Mesendoderm (in vitro differentiated cells): Measurements from ENCODE around the gene SAFB.

Experiments used
- DNase-seq: peaks from one replicate; pipeline ENCODE4 v3.0.0; 2013
- H2AK5ac ChIP-seq: 2 replicates; pipeline ENCODE4 v1.6.1; 2013; ENCODE audit warnings: low read length, inconsistent platforms
- H2BK120ac ChIP-seq: 2 replicates; pipeline ENCODE4 v1.6.1; 2013; ENCODE audit warnings: low read depth, mild to moderate bottlenecking, low read length, moderate library complexity, mixed read lengths
- H2BK15ac ChIP-seq: replicated peaks from 2 replicates; pipeline ENCODE4 v1.6.1; 2013; ENCODE audit warnings: low read depth, mild to moderate bottlenecking, moderate library complexity
- H2BK5ac ChIP-seq: 2 replicates; pipeline ENCODE4 v1.6.1; 2013; ENCODE audit warnings: low read length, inconsistent platforms
- H3K18ac ChIP-seq: 2 replicates; pipeline ENCODE4 v1.6.1; 2013; ENCODE audit warnings: mild to moderate bottlenecking, low read length, mixed read lengths
- H3K23ac ChIP-seq: one replicate; pipeline ENCODE4 v1.6.1; 2013; ENCODE audit warnings: low read length
- H3K27ac ChIP-seq: 2 replicates; pipeline ENCODE4 v1.5.1; 2013; ENCODE audit warnings: low read depth, mild to moderate bottlenecking, inconsistent platforms, low read length, moderate library complexity
- H3K27me3 ChIP-seq: 2 replicates; pipeline ENCODE4 v1.6.1; 2013; ENCODE audit warnings: low read length, control low read depth, mild to moderate bottlenecking, inconsistent platforms; ENCODE audit not compliant: insufficient read depth, poor library complexity
- H3K36me3 ChIP-seq: 2 replicates; pipeline ENCODE4 v1.6.1; 2013; ENCODE audit warnings: low read length, inconsistent platforms; ENCODE audit not compliant: control insufficient read depth, insufficient read depth
- H3K4ac ChIP-seq: one replicate; pipeline ENCODE4 v1.6.1; 2013; ENCODE audit warnings: low read depth, mild to moderate bottlenecking, low read length, moderate library complexity
- H3K4me1 ChIP-seq: 2 replicates; pipeline ENCODE4 v1.6.1; 2013; ENCODE audit warnings: low read depth, low read length, inconsistent platforms; ENCODE audit not compliant: control insufficient read depth
- H3K4me2 ChIP-seq: 2 replicates; pipeline ENCODE4 v1.6.1; 2013; ENCODE audit warnings: low read length
- H3K4me3 ChIP-seq: 2 replicates; pipeline ENCODE4 v1.5.1; 2013; ENCODE audit warnings: mild to moderate bottlenecking, low read length
- H3K56ac ChIP-seq: one replicate; pipeline ENCODE4 v1.6.1; 2013; ENCODE audit warnings: low read length
- H3K79me1 ChIP-seq: 2 replicates; pipeline ENCODE4 v1.6.1; 2013; ENCODE audit warnings: low read length, inconsistent platforms
- H3K79me2 ChIP-seq: 2 replicates; pipeline ENCODE4 v1.6.1; 2013; ENCODE audit warnings: mild to moderate bottlenecking, low read length; ENCODE audit not compliant: control insufficient read depth, insufficient read depth
- H3K9ac ChIP-seq: 2 replicates; pipeline ENCODE4 v1.6.1; 2013; ENCODE audit warnings: low read length, inconsistent platforms
- H4K5ac ChIP-seq: one replicate; pipeline ENCODE4 v1.6.1; 2013; ENCODE audit warnings: low read length
- H4K8ac ChIP-seq: one replicate; pipeline ENCODE4 v1.6.1; 2013; ENCODE audit warnings: low read depth, mild to moderate bottlenecking, control low read depth, low read length, moderate library complexity
- WGBS: extraction: QIAGEN DNeasy Blood & Tissue Kit; methylation state at CpG from one replicate; pipeline ENCODE4 v1.1.7; 2013; ENCODE audit warnings: low lambda C conversion rate, missing lambda C conversion rate; ENCODE audit not compliant: insufficient coverage; ENCODE audit errors: extremely low coverage; 5-methylcytosine and 5-hydroxymethylcytosine counted together

Gene SAFB

GRCh38 chr19:5683177-5683886, 60.4 kb downstream of the SAFB start:
- no peaks in the 10 kb centered on the region for H3K4me1 ChIP-seq

DNA sequence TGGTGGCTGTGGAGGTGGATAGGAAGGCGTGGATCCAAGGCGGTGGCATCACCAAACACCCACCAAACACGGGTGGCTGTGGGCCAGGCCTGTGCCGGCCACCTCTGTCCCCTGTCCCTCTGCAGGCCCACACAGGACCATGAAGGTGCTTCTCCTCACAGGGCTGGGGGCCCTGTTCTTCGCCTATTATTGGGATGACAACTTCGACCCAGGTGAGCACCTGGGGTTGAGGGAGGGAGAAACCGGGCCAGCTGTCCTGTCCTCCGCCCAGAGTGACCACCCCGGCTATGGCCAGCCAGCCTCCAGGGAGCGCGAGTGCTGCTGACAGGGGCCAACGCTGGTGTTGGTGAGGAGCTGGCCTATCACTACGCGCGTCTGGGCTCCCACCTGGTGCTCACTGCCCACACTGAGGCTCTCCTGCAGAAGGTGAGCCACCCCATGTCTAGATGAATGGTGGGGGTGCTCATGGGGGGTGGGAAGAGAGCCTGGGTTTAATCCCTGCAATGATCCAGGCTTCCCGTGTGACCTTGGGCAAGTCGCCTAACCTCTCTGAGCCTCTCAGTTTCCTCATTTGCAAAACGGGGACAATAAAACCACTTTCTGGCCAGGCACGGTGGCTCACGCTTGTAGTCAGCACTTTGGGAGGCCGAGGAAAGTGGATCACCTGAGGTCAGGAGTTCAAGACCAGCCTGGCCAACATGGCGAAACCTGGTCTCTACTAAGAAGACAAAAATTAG, 62.0 kb downstream of the SAFB start:
- no CpG with 5 or more reads among the region's 22 CpGs for WGBS
- H3K23ac ChIP-seq, result no peak overlapping the region

More at GRCh38 chr19:5683177-5683886, 60.4 kb downstream of the SAFB start:
- H2AK5ac ChIP-seq, result no peak overlapping the region
- H4K5ac ChIP-seq, result no peak overlapping the region
- no peak overlapping the region for H3K9ac ChIP-seq
- H3K56ac ChIP-seq, result no peak overlapping the region
- WGBS, result no CpG with 5 or more reads among the region's 10 CpGs
- no peak for DNase-seq
- H3K23ac ChIP-seq, result no peak overlapping the region
- no peak overlapping the region for H3K27ac ChIP-seq
- H4K8ac ChIP-seq, result no peak overlapping the region
- no peak overlapping the region for H3K4me3 ChIP-seq
- H3K27me3 ChIP-seq, result no peaks in the 10 kb centered on the region
- no peak overlapping the region for H2BK120ac ChIP-seq
- no peaks in the 10 kb centered on the region for H3K79me1 ChIP-seq
- no peak overlapping the region for H3K4me2 ChIP-seq
- H3K36me3 ChIP-seq, result no peaks in the 10 kb centered on the region
- H2BK15ac ChIP-seq, result no peak overlapping the region
- no peak overlapping the region for H2BK5ac ChIP-seq
- no peak overlapping the region for H3K4ac ChIP-seq
- H3K79me2 ChIP-seq, result no peaks in the 10 kb centered on the region
- H3K18ac ChIP-seq, result no peak overlapping the region

GRCh38 chr19:5686326-5686646, 63.4 kb downstream of the SAFB start:
- Histone ChIP-seq H2BK5ac (no peak overlapping the region), H3K4me2 (no peak overlapping the region), H3K27me3 (no peaks in the 10 kb centered on the region), H3K18ac (no peak overlapping the region), H3K36me3 (no peaks in the 10 kb centered on the region), H3K79me2 (peaks cover 12% of the 10 kb centered on the region), H3K9ac (no peak overlapping the region), H3K4me1 (no peaks in the 10 kb centered on the region), H3K4ac (no peak overlapping the region), H3K27ac (no peak overlapping the region), H4K8ac (no peak overlapping the region), H3K56ac (peak overlapping the region; percentile 30), H3K79me1 (no peaks in the 10 kb centered on the region), H2AK5ac (no peak overlapping the region), H3K4me3 (no peak overlapping the region), H4K5ac (no peak overlapping the region), H2BK15ac (no peak overlapping the region), H3K23ac (no peak overlapping the region), H2BK120ac (no peak overlapping the region)
- no peak for DNase-seq
- WGBS, result no CpG with 5 or more reads among the region's 16 CpGs

More for the DNA sequence above, 62.0 kb downstream of the SAFB start:
- no peak overlapping the region for H3K27ac ChIP-seq
- H3K9ac ChIP-seq, result no peak overlapping the region
- H2BK120ac ChIP-seq, result no peak overlapping the region
- no peak overlapping the region for H2BK15ac ChIP-seq
- no peaks in the 10 kb centered on the region for H3K79me2 ChIP-seq
- no peaks in the 10 kb centered on the region for H3K36me3 ChIP-seq
- H4K5ac ChIP-seq, result no peak overlapping the region
- H3K18ac ChIP-seq, result no peak overlapping the region
- no peak overlapping the region for H3K4me3 ChIP-seq
- no peak overlapping the region for H3K4ac ChIP-seq
- no peaks in the 10 kb centered on the region for H3K4me1 ChIP-seq
- H2AK5ac ChIP-seq, result no peak overlapping the region
- no peak overlapping the region for H3K56ac ChIP-seq
- no peaks in the 10 kb centered on the region for H3K79me1 ChIP-seq
- no peak for DNase-seq
- no peaks in the 10 kb centered on the region for H3K27me3 ChIP-seq
- H4K8ac ChIP-seq, result no peak overlapping the region
- no peak overlapping the region for H2BK5ac ChIP-seq
- H3K4me2 ChIP-seq, result no peak overlapping the region

- no peak overlapping the region for H2AK5ac ChIP-seq
Measured at GRCh38 chr19:5686647-5687359, 63.9 kb downstream of the SAFB start.

DNA sequence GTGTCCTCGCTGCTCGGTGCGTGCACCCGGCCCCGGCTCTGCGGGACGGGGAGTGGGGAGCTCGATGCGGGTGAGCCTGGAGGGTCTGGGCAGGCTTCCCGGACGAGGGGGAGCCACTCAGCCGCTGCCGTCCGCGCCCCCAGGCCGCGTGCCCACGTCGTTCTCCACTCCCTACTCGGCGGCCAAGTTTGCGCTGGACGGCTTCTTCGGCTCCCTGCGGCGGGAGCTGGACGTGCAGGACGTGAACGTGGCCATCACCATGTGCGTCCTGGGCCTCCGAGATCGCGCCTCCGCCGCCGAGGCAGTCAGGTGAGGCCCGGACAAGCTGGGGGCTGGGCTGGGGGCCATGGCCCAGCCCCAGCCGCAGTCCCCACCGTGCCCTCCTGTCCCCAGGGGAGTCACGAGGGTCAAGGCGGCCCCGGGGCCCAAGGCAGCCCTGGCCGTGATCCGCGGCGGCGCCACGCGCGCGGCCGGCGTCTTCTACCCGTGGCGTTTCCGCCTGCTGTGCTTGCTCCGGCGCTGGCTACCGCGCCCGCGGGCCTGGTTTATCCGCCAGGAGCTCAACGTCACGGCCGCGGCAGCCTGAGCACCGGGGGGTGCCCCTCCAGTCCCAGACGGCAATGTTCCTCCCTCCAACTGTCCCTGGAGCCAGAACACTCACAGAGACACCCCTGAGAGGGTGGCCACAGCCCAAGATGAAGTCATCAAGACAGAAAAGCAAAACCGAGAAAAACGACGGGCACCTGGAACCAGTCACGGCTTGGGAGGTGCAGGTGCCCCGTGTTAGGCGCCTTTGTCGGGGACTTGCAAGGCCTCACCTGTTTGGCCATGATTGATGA, 64.7 kb downstream of the SAFB start:
- no peak overlapping the region for H3K4me3 ChIP-seq
- WGBS, result no CpG with 5 or more reads among the region's 76 CpGs
- H3K23ac ChIP-seq, result no peak overlapping the region

More at GRCh38 chr19:5686647-5687359, 63.9 kb downstream of the SAFB start:
- no peak overlapping the region for H3K23ac ChIP-seq
- H3K27ac ChIP-seq, result no peak overlapping the region
- no peak overlapping the region for H2BK5ac ChIP-seq
- H4K8ac ChIP-seq, result no peak overlapping the region
- peak overlapping the region; percentile 67 for H3K9ac ChIP-seq
- no peak overlapping the region for H4K5ac ChIP-seq
- no peak overlapping the region for H3K18ac ChIP-seq
- peaks cover 1% of the 10 kb centered on the region for H3K36me3 ChIP-seq
- H3K27me3 ChIP-seq, result no peaks in the 10 kb centered on the region
- peak; percentile 96 for DNase-seq
- no CpG with 5 or more reads among the region's 59 CpGs for WGBS
- peak overlapping the region; percentile 87 for H3K56ac ChIP-seq
- H2BK120ac ChIP-seq, result no peak overlapping the region
- H3K4ac ChIP-seq, result no peak overlapping the region
- peak overlapping the region; percentile 48 for H3K4me3 ChIP-seq
- peak overlapping the region; percentile 64 for H3K4me2 ChIP-seq
- no peak overlapping the region for H2BK15ac ChIP-seq
- no peaks in the 10 kb centered on the region for H3K4me1 ChIP-seq
- peaks cover 17% of the 10 kb centered on the region for H3K79me2 ChIP-seq
- H3K79me1 ChIP-seq, result no peaks in the 10 kb centered on the region

More for the DNA sequence above, 64.7 kb downstream of the SAFB start:
- H3K27ac ChIP-seq, result no peak overlapping the region
- H3K79me1 ChIP-seq, result peaks cover 7% of the 10 kb centered on the region
- no peak overlapping the region for H3K18ac ChIP-seq
- H3K56ac ChIP-seq, result peak overlapping the region; percentile 71
- peak overlapping the region; percentile 43 for H3K9ac ChIP-seq
- no peak for DNase-seq
- H2BK15ac ChIP-seq, result no peak overlapping the region
- H2BK5ac ChIP-seq, result no peak overlapping the region
- no peak overlapping the region for H3K4ac ChIP-seq
- peaks cover 6% of the 10 kb centered on the region for H3K36me3 ChIP-seq
- H2BK120ac ChIP-seq, result no peak overlapping the region
- no peak overlapping the region for H4K8ac ChIP-seq
- H4K5ac ChIP-seq, result no peak overlapping the region
- H3K4me2 ChIP-seq, result peak overlapping the region; percentile 21
- H3K79me2 ChIP-seq, result peaks cover 25% of the 10 kb centered on the region
- no peaks in the 10 kb centered on the region for H3K27me3 ChIP-seq
- no peaks in the 10 kb centered on the region for H3K4me1 ChIP-seq
- H2AK5ac ChIP-seq, result no peak overlapping the region
